Thoracic aorta (tissue), 2 donors: ENCODE results near the gene KCND3. TPM values are rescaled to one million over a fixed set of nuclear protein-coding genes. Genes with fewer than 3 reads are reported as not detected.

Source experiments
- ATAC-seq: fragments of 150-250 bp; one replicate; pipeline ENCODE4 v1.8.0; 2017; ENCODE audit warnings: low read depth; ENCODE audit not compliant: insufficient number of reproducible peaks, low FRiP score
- DNase-seq: peaks from one replicate; pipeline ENCODE4 v3.0.0-alpha.2; 2020; ENCODE audit warnings: low spot score
- H3K27ac ChIP-seq, 2 donors: fragments of 200-600 bp; sonication (generic); 1 replicate in 1 of 2; 2 replicates in 1 of 2; pipeline ENCODE4 v1.5.1; 2016; ENCODE audit warnings: mild to moderate bottlenecking in 2 of 2, moderate library complexity in 2 of 2
- H3K27me3 ChIP-seq: fragments of 200-600 bp; sonication (generic); replicated peaks from 2 replicates; pipeline ENCODE4 v1.6.0; 2016; ENCODE audit warnings: mild to moderate bottlenecking; ENCODE audit not compliant: insufficient read depth
- H3K36me3 ChIP-seq: fragments of 200-600 bp; sonication (generic); one replicate; pipeline ENCODE4 v1.5.1; 2016
- H3K4me1 ChIP-seq, 2 donors: fragments of 200-600 bp; sonication (generic); 1 replicate in 1 of 2; 2 replicates in 1 of 2; pipeline versions ENCODE4 v1.5.1 to v1.6.0; 2016; ENCODE audit warnings: low read depth in 2 of 2, mild to moderate bottlenecking in 1 of 2; ENCODE audit not compliant: control insufficient read depth in 1 of 2
- H3K4me3 ChIP-seq: fragments of 200-600 bp; sonication (generic); 2 replicates; pipeline ENCODE4 v1.5.1; 2016; ENCODE audit warnings: mild to moderate bottlenecking
- H3K9me3 ChIP-seq: fragments of 200-600 bp; sonication (generic); 2 replicates; pipeline ENCODE4 v1.5.1; 2016
- total RNA-seq, 2 donors: library from RNA; depleted of rRNA; stranded (reverse); fragments of >200 nt; gene quantifications; one replicate each; pipeline versions ENCODE4 v1.1.0 to v1.2.3, GENCODE V29; 2016
- TF ChIP-seq, protein P1 (sequence below): fragments of 200-600 bp; sonication (generic); IDR thresholded peaks from one replicate; pipeline ENCODE4 v1.5.1; 2019; ENCODE audit warnings: antibody characterized with exemption

Gene KCND3
- total RNA-seq, 2 donors from 2014 or later, result 12.3 to 16.6 TPM

GRCh38 chr1:111776391-111776790 lies 213.1 kb downstream of the KCND3 start:
- H3K27me3 ChIP-seq, result no peaks in the 10 kb centered on the region
- no peak for DNase-seq
- no peaks in the 10 kb centered on the region for H3K36me3 ChIP-seq
- no peak for ATAC-seq
- H3K9me3 ChIP-seq, result no peaks in the 10 kb centered on the region
- no peaks in the 10 kb centered on the region for H3K4me1 ChIP-seq
- no peak overlapping the region for H3K27ac ChIP-seq
- H3K4me3 ChIP-seq, result no peak overlapping the region
- TF ChIP-seq, protein P1, sequence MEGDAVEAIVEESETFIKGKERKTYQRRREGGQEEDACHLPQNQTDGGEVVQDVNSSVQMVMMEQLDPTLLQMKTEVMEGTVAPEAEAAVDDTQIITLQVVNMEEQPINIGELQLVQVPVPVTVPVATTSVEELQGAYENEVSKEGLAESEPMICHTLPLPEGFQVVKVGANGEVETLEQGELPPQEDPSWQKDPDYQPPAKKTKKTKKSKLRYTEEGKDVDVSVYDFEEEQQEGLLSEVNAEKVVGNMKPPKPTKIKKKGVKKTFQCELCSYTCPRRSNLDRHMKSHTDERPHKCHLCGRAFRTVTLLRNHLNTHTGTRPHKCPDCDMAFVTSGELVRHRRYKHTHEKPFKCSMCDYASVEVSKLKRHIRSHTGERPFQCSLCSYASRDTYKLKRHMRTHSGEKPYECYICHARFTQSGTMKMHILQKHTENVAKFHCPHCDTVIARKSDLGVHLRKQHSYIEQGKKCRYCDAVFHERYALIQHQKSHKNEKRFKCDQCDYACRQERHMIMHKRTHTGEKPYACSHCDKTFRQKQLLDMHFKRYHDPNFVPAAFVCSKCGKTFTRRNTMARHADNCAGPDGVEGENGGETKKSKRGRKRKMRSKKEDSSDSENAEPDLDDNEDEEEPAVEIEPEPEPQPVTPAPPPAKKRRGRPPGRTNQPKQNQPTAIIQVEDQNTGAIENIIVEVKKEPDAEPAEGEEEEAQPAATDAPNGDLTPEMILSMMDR, result no peak

GRCh38 chr1:111775966-111776365 lies 213.5 kb downstream of the KCND3 start:
- TF ChIP-seq, protein P1, result no peak
- no peaks in the 10 kb centered on the region for H3K27me3 ChIP-seq
- no peak overlapping the region for H3K27ac ChIP-seq
- H3K9me3 ChIP-seq, result no peaks in the 10 kb centered on the region
- ATAC-seq (no peak), DNase-seq (no peak)
- H3K4me1 ChIP-seq, result no peaks in the 10 kb centered on the region
- H3K36me3 ChIP-seq, result no peaks in the 10 kb centered on the region
- no peak overlapping the region for H3K4me3 ChIP-seq

DNA sequence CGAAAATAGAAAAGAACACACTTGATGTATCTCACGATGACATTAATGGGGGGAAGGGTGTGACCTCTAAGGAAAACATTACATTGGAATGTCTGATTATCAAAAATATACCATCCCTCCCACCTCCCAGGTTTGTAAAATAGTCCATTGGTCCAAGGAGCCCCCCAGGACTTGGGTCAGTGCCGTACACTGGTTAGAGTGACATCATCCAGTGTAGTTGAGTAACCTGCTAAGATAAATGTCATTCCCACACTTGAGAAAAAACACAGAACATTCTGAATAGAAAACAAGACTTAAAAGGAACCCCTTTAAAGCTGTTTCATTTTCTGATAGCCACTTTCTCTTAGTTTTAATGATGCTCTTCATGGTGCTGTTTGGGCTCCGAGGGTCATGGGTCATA lies 218.6 kb downstream of the KCND3 start:
- no peak overlapping the region for H3K27ac ChIP-seq
- H3K4me1 ChIP-seq, result no peaks in the 10 kb centered on the region
- H3K9me3 ChIP-seq, result no peaks in the 10 kb centered on the region
- H3K27me3 ChIP-seq, result no peaks in the 10 kb centered on the region
- H3K4me3 ChIP-seq, result no peak overlapping the region
- TF ChIP-seq, protein P1, result no peak
- H3K36me3 ChIP-seq, result peaks cover 10% of the 10 kb centered on the region
- ATAC-seq (no peak), DNase-seq (no peak)

- Histone ChIP-seq H3K27ac (no peak overlapping the region), H3K4me1 (no peaks in the 10 kb centered on the region), H3K27me3 (no peaks in the 10 kb centered on the region), H3K4me3 (no peak overlapping the region), H3K9me3 (no peaks in the 10 kb centered on the region), H3K36me3 (peaks cover 15% of the 10 kb centered on the region)
- no peak for ATAC-seq
- TF ChIP-seq, protein P1, result peak; percentile 81
- DNase-seq, result no peak
Observed at GRCh38 chr1:111769517-111770146, 219.8 kb downstream of the KCND3 start.

- Histone ChIP-seq H3K27me3 (no peaks in the 10 kb centered on the region), H3K27ac (no peak overlapping the region), H3K4me1 (no peaks in the 10 kb centered on the region), H3K36me3 (peaks cover 17% of the 10 kb centered on the region), H3K4me3 (no peak overlapping the region), H3K9me3 (no peaks in the 10 kb centered on the region)
- ATAC-seq (no peak), DNase-seq (no peak)
- TF ChIP-seq, protein P1, result no peak
Observed at GRCh38 chr1:111768625-111769024, 220.8 kb downstream of the KCND3 start.
